CD4-positive, alpha-beta T cell treated with Interleukin-17A for 4 hours (primary cell): ENCODE results near the gene ARRDC4.

Experiments used
- DNase-seq: peaks from one replicate; pipeline ENCODE4 v3.0.0-alpha.2; 2020; ENCODE audit warnings: mixed read lengths

Gene ARRDC4

DNA sequence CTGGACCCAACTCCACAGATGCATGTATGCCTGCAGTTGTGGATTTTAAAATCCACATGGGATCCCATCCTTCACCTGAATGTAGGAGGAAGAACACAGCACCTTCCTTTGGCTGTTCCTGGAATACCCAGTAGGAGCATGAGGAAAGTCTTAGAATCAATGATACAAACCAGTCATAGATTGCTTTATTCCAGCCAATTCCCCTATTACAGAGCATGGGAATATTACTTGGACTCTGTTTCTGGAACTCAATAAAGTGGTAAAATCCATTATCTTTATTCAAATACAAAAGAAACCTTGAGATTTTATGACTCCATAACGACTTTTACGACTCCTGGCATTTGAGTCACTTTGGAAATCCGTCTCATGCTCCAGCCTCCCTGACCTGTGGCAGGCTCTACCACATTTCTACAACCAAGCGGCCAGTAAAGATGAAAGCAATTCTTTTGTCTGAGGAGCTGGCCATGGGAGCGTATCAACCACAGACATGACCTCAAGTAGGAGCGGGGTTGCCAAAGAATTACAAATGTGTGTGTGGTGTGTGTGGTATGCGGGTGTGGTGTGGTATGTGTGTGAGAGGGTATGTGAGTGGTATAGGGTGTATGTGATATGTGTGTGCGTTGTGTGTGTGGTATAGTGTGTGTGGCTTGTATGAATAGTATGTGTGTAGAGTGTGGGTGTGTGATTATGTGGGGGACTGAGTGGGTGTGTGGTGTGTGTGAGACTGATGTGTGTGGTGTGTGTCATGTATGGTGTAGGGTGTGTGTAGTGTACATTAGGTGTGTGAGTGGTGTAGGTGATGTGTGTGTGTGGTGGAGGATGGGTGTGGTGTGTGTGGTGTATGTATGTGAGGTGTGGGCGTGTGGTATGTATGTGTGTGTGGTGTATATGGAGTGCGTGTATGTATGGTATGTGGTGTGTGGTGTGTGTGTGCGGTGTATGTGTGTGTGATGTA is 40.0 kb downstream of the ARRDC4 start:
- DNase-seq, result no peak

DNA sequence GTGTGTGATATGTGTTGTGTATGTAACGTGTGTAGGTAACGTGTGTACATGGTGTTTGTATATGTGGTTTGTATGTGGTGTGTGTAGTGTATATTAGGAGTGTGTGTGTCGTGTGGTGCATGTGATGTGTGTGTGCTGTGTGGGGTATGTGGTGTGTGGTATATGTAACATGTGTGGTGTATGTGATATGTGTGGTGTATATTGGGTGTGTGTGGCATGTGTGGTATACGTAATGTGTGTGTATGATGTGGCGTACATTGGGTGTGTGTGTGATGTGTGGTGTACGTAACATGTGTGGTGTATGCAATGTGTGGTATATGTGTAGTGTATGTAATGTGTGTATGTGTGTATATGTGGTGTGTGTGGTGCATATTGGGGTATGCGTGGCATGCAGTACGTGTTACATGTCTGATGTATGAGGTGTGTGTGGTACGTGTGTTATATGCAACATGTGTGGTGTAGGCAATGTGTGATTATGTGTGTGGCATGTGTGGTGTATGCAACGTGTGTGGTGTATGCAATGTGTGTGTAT is 41.2 kb downstream of the ARRDC4 start:
- no peak for DNase-seq

DNA sequence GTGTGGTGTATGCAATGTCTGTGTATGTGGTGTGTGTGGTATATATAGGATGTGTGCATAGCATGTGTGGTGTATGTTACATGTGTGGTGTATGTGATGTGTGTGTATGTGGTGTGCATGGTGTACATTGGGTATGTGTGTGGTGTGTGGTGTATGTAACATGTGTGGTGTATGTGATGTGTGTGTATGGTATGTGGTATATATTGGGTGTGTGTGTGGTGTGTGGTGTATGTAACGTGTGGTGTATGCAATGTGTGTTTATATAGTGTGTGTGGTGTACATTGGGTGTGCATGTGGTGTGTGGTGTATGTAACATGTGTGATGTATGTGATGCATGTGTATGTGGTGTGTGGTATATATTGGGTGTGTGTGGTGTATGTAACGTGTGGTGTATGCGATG is 41.9 kb downstream of the ARRDC4 start:
- DNase-seq, result no peak

DNA sequence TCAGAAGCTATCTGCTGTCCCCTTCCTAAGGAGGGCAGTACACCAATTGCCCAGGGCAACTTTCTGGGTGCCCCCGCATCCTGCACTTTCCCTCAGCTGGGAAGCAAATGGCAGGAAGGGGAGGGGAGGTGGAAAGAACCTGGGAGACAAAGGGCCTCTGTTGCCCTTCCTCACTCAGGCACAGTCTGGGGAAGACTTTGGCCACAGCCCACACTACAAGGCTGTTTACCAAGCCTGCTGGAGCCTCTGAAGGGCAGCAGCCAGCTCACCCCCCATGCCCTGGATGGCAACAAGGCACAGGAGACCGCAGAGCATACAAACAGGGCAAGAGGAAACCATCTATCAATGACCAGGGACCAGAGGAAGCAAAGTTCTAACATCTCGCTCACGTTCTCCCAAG is 42.4 kb downstream of the ARRDC4 start:
- no peak for DNase-seq

DNA sequence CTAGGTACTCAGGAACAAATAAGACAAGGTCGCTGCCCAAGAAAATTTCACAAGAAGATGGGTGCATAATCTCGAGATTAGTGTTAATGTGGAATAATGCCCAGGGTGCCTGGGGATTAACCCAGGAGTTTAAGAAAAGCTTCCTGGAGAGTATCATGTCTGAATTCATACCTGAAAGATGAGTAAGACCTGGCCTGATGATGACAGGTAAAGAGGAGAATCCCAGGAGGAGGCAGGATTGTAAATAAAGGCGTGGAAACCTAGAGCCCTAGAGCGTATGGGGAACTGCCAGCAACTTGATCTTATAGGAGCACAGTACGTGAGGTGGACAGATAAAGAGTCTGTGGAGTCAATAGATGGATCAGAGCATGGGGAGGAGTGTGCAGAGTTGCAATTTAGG is 43.0 kb downstream of the ARRDC4 start:
- DNase-seq, result no peak

DNA sequence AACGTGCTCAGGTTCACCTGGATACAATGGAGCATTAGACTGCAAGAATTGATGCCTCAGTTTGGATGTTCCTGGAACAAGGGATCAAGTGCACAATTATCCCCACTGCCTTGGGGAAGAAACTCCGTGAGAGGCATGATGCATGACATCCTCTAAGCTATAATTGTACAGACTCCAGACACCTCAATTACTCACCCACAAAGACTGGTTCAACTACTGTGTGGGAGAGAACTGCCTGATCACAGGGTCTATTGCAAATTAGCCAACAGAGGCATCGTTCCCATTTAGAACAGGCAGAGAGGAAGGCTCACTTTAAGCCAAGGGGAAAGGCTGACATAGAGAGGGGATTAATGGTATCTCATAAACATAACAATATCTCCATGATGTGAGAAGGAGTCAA is 43.5 kb downstream of the ARRDC4 start:
- no peak for DNase-seq

DNA sequence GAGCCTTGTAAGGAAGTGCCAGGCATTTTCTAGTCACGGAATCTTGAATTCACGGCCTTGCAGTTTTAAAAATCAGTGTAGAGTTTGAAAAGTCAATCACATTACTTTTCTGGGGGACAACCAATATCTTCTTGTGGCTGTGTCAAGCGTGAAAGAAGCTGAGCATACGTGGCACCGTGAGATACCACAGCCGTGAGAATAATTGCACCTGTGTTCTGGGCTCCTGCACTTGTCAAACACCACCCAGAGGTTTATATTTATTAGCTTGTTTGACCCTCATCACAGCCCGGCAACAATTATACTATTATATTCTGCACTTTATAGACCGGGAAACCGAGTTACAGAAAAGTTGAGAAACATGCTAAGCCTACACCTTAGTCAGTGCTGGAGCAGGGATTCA is 45.2 kb downstream of the ARRDC4 start:
- DNase-seq, result no peak

DNA sequence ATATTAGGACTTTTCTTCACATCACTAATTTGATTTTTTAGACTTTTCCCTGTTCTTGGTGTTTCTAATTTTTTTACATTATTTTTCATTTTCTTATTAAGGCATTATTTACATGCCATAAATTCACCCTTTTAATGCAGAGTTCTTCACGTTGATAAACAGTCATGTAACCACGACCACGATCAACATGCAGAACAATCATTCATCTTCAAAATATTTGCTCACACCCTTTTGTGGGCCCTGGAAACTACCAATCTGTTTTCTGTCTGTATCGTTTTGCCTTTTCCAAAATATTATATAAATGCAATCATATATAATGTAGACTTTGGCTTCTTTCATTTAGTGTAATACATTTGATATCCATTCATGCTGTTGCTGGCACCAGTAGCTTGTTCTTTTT is 48.7 kb downstream of the ARRDC4 start:
- no peak for DNase-seq

DNA sequence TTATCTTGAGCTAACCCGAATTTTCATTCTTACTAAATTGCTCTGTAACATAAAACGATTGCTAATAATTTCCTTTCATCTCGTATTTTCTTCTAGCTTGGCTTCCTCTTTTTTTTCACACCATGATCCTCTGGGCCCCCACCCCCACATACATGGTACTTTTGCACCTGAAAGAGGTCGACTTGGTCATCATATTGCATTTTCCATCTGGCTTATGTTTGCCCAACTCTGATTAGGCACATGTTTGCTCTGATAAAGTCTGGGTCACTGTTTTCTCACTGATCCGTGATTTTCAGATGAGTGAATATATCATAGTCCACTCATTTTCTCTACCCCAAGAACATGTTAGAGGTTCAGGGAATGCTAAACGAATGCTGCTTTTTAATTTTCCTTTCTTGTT is 49.5 kb downstream of the ARRDC4 start:
- no peak for DNase-seq

DNA sequence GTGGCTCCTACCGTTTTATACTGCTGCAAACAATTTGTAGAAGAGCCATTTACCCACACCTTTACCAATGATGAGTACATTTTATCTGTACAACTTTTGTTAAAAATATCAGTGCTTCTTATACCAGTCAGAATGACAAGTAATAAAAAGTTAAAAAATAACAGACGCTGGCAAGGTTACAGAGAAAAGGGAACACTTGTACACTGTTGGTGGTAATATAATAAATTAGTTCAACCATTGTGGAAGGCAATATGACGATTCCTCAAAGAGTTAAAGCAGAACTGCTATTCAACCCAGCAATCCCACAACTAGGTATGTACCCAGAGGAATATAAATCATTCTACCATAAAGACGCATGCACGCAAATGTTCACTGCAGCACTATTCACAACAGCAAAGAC is 51.9 kb downstream of the ARRDC4 start:
- no peak for DNase-seq

DNA sequence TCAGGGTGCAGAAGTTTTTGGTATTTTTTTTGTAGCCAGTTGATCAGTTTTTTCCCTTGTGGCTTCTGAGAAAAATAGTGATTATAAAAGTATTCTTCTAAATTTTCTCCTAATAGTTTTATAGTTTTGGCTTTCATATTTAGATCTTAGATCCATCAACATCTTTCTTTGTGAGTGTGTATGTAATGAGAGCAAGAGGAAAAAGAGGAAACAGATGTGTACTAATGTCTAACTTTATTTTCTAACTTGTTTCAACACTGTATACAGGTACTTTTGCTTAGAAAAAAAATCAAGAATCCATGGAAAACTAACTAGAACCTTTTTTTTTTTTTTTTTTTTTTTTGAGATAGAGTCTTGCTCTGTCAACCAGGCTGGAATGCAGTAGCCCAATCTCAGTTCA is 53.1 kb downstream of the ARRDC4 start:
- DNase-seq, result no peak

DNA sequence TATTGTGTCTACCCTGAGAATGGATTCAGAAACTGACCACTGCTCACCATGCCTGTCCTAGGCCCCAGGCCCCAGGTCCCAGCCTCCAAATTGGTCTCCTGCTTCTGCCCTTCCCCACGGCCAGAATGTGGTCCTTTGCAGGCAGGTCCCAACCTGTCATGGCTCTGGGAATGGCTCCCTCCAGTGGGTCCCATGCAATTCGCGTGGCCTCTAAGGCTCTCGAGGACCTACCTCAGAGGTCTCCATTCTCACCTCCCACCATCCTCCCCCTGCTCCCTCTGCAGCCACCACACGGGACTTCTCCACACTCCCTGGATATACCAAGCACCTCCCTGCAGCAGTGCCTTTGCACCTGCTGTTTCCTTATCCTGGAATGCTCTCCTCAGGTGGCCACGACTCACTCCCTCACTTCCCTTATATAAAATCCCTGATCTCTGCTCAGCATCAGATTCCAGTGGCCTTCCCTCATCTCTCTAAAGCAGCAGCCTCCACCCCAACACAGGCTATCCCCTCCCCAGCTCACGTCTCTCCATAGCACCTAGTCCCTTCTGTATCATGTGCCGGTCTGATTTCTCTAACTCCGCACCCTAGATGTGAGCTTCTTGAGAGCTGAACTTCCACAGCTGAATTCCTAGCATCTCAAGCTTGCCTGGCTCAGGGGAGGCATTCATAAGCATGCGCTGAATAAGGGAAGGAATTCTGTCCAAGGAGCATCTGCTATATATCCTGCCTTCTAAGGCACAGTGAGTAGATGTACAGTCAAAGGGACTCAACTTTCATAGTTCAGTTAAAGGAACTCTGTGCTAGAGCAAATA is 56.9 kb downstream of the ARRDC4 start:
- DNase-seq, result no peak

DNA sequence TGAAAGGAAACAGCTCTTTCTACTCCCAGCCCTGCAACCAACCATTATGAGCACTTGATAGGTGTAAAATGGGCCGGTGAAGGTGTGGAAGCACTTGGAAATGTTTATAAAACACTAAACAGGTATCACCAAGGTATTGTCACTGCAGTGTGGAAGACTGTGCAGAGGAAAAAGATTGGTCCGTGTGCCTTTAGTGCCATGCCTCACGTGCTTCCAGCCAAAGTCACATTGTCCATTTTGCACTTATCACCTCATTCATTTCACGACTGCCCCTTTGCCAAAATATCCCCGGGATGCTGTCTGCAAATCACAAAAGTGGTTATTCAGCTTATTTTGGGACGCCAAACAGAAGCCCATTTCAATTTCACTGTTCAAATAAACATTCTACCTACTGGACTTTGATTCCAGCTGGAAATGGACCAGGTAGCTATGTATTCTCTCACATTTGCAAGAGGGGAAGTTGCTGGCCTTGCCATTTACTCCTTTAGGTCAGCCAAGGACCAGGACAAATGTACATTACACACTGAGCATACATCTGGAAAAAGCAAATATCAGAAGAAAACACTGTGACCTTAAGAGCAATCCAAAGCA is 58.4 kb downstream of the ARRDC4 start:
- no peak for DNase-seq
